Gastroesophageal sphincter (tissue), 3 donors: ENCODE data around the gene CPM.

Source experiments
- POLR2AphosphoS5 ChIP-seq: sonication (generic); formaldehyde crosslinking; IDR thresholded peaks from one replicate; pipeline ENCODE4 v1.6.1; 2017; ENCODE audit warnings: antibody characterized with exemption
- TF ChIP-seq, protein P1 (sequence below), 4 experiments: fragments of 200-600 bp in 2 of 4; fragments of 450-650 bp in 2 of 4; sonication (generic) in 1 of 4; IDR thresholded peaks; one replicate each; pipeline ENCODE4 v1.5.1; 2017 to 2019; ENCODE audit warnings: antibody characterized with exemption in 4 of 4, mild to moderate bottlenecking in 2 of 4, moderate library complexity in 2 of 4

DNA sequence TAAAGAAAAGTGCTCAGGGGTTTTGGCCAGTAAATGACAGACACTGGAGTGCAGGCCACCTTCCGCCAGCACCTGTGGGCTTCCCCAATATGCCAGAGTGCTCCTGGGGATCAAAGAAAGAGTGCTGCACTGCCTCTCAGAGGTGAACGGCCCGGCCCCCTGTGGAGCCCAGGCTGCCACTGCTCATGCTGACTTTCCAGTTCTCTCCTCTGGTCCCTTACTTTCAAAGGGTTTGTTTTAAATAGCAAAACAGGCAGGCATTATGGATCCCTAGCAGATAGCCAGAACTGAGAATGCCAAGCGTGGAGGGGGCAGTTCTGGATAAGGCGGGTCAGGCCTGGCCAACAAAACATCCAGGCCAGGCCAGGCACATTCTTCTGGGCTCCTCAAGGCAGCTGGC, 65.4 kb downstream of the CPM start:
- TF ChIP-seq, protein P1, sequence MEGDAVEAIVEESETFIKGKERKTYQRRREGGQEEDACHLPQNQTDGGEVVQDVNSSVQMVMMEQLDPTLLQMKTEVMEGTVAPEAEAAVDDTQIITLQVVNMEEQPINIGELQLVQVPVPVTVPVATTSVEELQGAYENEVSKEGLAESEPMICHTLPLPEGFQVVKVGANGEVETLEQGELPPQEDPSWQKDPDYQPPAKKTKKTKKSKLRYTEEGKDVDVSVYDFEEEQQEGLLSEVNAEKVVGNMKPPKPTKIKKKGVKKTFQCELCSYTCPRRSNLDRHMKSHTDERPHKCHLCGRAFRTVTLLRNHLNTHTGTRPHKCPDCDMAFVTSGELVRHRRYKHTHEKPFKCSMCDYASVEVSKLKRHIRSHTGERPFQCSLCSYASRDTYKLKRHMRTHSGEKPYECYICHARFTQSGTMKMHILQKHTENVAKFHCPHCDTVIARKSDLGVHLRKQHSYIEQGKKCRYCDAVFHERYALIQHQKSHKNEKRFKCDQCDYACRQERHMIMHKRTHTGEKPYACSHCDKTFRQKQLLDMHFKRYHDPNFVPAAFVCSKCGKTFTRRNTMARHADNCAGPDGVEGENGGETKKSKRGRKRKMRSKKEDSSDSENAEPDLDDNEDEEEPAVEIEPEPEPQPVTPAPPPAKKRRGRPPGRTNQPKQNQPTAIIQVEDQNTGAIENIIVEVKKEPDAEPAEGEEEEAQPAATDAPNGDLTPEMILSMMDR (IDR thresholded peaks at IDR 0.05) = no peak
- TF ChIP-seq POLR2AphosphoS5 = no peak
